MM.1S (cell line): Measurements from ENCODE around the gene ZNF275.

Experiments
- CTCF ChIP-seq: fragments of 300-600 bp; sonication (generic); IDR thresholded peaks from 2 replicates; pipeline ENCODE4 v1.5.1; 2016; ENCODE audit warnings: antibody characterized with exemption, low read length, mixed read lengths
- EZH2 ChIP-seq: fragments of 300-600 bp; sonication (generic); optimal IDR thresholded peaks from 2 replicates; pipeline ENCODE3; 2017; ENCODE audit warnings: low read depth, mild to moderate bottlenecking, antibody characterized with exemption, low read length, mixed read lengths

- TF ChIP-seq EZH2, result no peak
- no peak for TF ChIP-seq CTCF
Measured at GRCh38 chrX:153387987-153388721, 54.2 kb downstream of the ZNF275 start.
